ENCODE results near the gene AVPR1A. TPM values are rescaled to one million over a fixed set of nuclear protein-coding genes. Genes with fewer than 3 reads are reported as not detected.

The AVPR1A gene
- total RNA-seq, 1 experiment from 2014 or later, result 0.07 TPM

DNA sequence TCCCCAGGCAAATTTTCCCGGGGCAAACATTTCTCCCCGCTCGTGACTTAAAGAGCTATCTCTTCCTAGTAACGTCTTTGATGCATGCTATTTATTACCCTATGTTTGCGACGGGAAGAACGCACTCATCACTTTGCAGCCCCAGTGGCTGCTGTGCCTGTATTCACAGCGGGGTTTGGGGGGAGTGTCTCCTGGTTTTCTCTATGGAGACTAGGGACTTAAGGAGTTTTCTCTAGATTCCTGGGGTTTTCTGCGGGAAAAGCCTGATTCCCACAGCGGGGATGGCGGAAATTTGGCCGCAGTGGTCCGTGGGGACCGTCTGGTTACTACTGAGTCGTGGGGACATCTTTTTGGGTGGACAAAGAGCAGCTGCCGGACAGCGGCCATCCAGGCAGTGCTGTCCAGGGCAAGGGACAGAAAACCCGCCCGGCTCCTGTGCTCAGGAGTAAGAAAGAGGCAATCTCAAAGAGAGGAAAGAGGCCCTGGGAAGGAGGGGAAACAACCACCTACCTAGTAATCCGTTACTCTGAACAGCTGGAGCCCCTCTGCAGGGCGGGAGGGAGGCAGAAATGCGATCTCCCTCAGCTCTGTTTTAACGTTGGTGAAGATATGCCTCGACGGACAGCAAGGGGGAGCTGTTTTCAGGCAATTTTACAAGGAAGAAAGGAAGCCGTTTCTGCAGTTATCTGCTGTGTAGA, 771 bp upstream of the AVPR1A start:
- intact Hi-C loops (cut with micrococcal nuclease), result loop anchor here (5.0 kb wide), 1 partner anchor 126 kb away; no protein-coding TSS in a partner anchor
- peak overlapping the region; percentile 37 to 52 for H3K4me3 ChIP-seq (replicated peaks in 1 of 2; ENCODE audit: low read depth in 1 of 2, low read length in 2 of 2)
- H3K79me2 ChIP-seq (ENCODE audit: insufficient read depth, low read length), result no peaks in the 10 kb centered on the region
- ChIA-PET POLR2A (no interaction called here), RAD21 (ENCODE audit: low non-redundant PET in 1 of 2, low total read pairs in 2 of 2, uncharacterized antibody in 2 of 2, unreplicated experiment in 2 of 2) (no interaction called here), CTCF (interaction anchor here (0.6 to 1.7 kb wide), 16 partner anchors 8 to 615 kb away, joined by 3 to 13 read pairs (median 4); no protein-coding TSS in a partner anchor)
- TF ChIP-seq FOSL1 (IDR thresholded peaks at IDR 0.05; ENCODE audit: low read depth), result no peak
- TF ChIP-seq MAX (IDR thresholded peaks at IDR 0.05), result no peak
- no peak for TF ChIP-seq CEBPB (IDR thresholded peaks at IDR 0.05; ENCODE audit: low read depth)
- no peak for TF ChIP-seq POLR2A (IDR thresholded peaks at IDR 0.05; ENCODE audit: borderline replicate concordance, extremely low read depth, insufficient read depth, insufficient read length)
- TF ChIP-seq RAD21 (IDR thresholded peaks at IDR 0.05; ENCODE audit: low read depth), result peak; percentile 52
- TF ChIP-seq TCF7L2 (IDR thresholded peaks at IDR 0.05; ENCODE audit: borderline replicate concordance, extremely low read depth, insufficient read depth, insufficient read length), result peak; percentile 16
- TF ChIP-seq ZNF274 (IDR thresholded peaks at IDR 0.05; ENCODE audit: low read depth, low read length), result no peak
- TF ChIP-seq SRF (IDR thresholded peaks at IDR 0.05; ENCODE audit: low read depth), result no peak
- no peak for TF ChIP-seq ZFX (IDR thresholded peaks at IDR 0.05)
- TF ChIP-seq CBX3 (IDR thresholded peaks at IDR 0.05; ENCODE audit: low read depth), result no peak
- TF ChIP-seq YY1 (IDR thresholded peaks at IDR 0.05; ENCODE audit: extremely low read depth, insufficient replicate concordance, low read depth, low read length), result no peak
- peak; percentile 41 to 86 (median 82); a peak in 5 of 6 replicates for TF ChIP-seq CTCF (IDR thresholded peaks at IDR 0.05 in 2 of 3, conservative IDR thresholded peaks at IDR 0.05 in 1 of 3; ENCODE audit: borderline replicate concordance in 1 of 3, insufficient read depth in 1 of 3, low read depth in 2 of 3, low read length in 2 of 3)
- TF ChIP-seq ELF1 (IDR thresholded peaks at IDR 0.05; ENCODE audit: borderline replicate concordance, low read depth), result no peak
- TF ChIP-seq REST (IDR thresholded peaks at IDR 0.05; ENCODE audit: low read depth), result peak; percentile 15; the same call in 1 of the 2 replicates
- no peak for TF ChIP-seq EZH2phosphoT487 (IDR thresholded peaks at IDR 0.05; ENCODE audit: borderline replicate concordance)
- TF ChIP-seq EGR1 (IDR thresholded peaks at IDR 0.05; ENCODE audit: low read depth), result no peak
- TF ChIP-seq, protein P1, sequence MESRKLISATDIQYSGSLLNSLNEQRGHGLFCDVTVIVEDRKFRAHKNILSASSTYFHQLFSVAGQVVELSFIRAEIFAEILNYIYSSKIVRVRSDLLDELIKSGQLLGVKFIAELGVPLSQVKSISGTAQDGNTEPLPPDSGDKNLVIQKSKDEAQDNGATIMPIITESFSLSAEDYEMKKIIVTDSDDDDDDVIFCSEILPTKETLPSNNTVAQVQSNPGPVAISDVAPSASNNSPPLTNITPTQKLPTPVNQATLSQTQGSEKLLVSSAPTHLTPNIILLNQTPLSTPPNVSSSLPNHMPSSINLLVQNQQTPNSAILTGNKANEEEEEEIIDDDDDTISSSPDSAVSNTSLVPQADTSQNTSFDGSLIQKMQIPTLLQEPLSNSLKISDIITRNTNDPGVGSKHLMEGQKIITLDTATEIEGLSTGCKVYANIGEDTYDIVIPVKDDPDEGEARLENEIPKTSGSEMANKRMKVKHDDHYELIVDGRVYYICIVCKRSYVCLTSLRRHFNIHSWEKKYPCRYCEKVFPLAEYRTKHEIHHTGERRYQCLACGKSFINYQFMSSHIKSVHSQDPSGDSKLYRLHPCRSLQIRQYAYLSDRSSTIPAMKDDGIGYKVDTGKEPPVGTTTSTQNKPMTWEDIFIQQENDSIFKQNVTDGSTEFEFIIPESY (IDR thresholded peaks at IDR 0.05; ENCODE audit: extremely low read depth, insufficient replicate concordance, low read length), result no peak
- TF ChIP-seq EZH2 (IDR thresholded peaks at IDR 0.05), result no peak
- peak overlapping the region; percentile 87 for H2AFZ ChIP-seq (ENCODE audit: low read depth, low read length, poor library complexity, severe bottlenecking)
- H3K9me2 ChIP-seq (ENCODE audit: insufficient read depth), result no peaks in the 10 kb centered on the region
- no TSS peak for BruUV-seq (replicated peaks)
- no peak overlapping the region for H3K27ac ChIP-seq (ENCODE audit: low read depth, low read length)
- no peaks in the 10 kb centered on the region for H3K27me3 ChIP-seq (ENCODE audit: insufficient read depth, low read length)
- no peak overlapping the region for H3K9ac ChIP-seq (ENCODE audit: low read length)
- peak; percentile 94 for ATAC-seq
- peak overlapping the region; percentile 70 for H3K4me2 ChIP-seq (ENCODE audit: low read length)
- H3K9me3 ChIP-seq (ENCODE audit: control insufficient read depth in 1 of 2, insufficient read depth in 1 of 2, low read depth in 1 of 2, low read length in 2 of 2), result no peaks in the 10 kb centered on the region
- peak; percentile 43 for DNase-seq (ENCODE audit: low read depth, low spot score)
- no peaks in the 10 kb centered on the region for H4K20me1 ChIP-seq (ENCODE audit: insufficient read depth)
- H3K36me3 ChIP-seq (ENCODE audit: control insufficient read depth in 1 of 2, insufficient read depth in 2 of 2, low read length in 2 of 2), result no peaks in the 10 kb centered on the region
- peaks cover 0 to 11% of the 10 kb centered on the region in 2 experiments; a peak in 1 of 4 replicates for H3K4me1 ChIP-seq (ENCODE audit: control insufficient read depth in 1 of 2, insufficient read depth in 2 of 2, low read length in 2 of 2)
